Testis (tissue), 3 donors: Measurements from ENCODE around the gene PLA2G4A. TPM values are rescaled to one million over a fixed set of nuclear protein-coding genes. Genes with fewer than 3 reads are reported as not detected.

ENCODE experiments used
- DNase-seq: peaks from one replicate; pipeline ENCODE4 v3.0.0-alpha.2; 2019
- H3K27ac ChIP-seq, 2 donors: fragments of 200-600 bp; sonication (generic); one replicate each; pipeline ENCODE4 v1.5.1; 2019
- H3K27me3 ChIP-seq: fragments of 200-600 bp; sonication (generic); one replicate; pipeline ENCODE4 v1.5.1; 2019
- H3K36me3 ChIP-seq: fragments of 200-600 bp; sonication (generic); one replicate; pipeline ENCODE4 v1.5.1; 2017; ENCODE audit warnings: low read depth; ENCODE audit errors: missing control alignments
- H3K4me1 ChIP-seq: fragments of 200-600 bp; sonication (generic); one replicate; pipeline ENCODE4 v1.5.1; 2019
- H3K4me3 ChIP-seq, 2 donors: fragments of 200-600 bp; sonication (generic); one replicate each; pipeline ENCODE4 v1.5.1; 2017 to 2019
- H3K9me3 ChIP-seq: fragments of 200-600 bp; sonication (generic); one replicate; pipeline ENCODE4 v1.5.1; 2017
- CTCF ChIP-seq, 3 experiments: fragments of 450-650 bp in 2 of 3; fragments of 200-600 bp in 1 of 3; sonication (generic) in 1 of 3; IDR thresholded peaks; one replicate each; pipeline ENCODE4 v1.5.1; 2016 to 2019; ENCODE audit warnings: antibody characterized with exemption in 3 of 3, mild to moderate bottlenecking in 2 of 3, moderate library complexity in 1 of 3
- POLR2A ChIP-seq: fragments of 450-650 bp; IDR thresholded peaks from one replicate; pipeline ENCODE4 v1.6.1; 2017; ENCODE audit warnings: antibody characterized with exemption, mild to moderate bottlenecking, moderate library complexity
- WGBS, 2 donors: methylation state at CpG; one replicate each; pipeline ENCODE4 v1.1.5; 2018; 5-methylcytosine and 5-hydroxymethylcytosine counted together
- intact Hi-C: fragments of 100-400 bp; cut with DNase I; formaldehyde crosslinking; loops from one replicate; pipeline ENCODE4 v1.15.1; 2023; ENCODE audit warnings: low total_unique reads
- polyA plus RNA-seq: library from polyadenylated mRNA; stranded (reverse); fragments of 350-450 nt; fragmentation: Illumina TruSeq; extraction: RNeasy Lipid Tissue Mini Kit (QIAGEN cat#74804); gene quantifications from one replicate; pipeline ENCODE4 v1.2.3, GENCODE V29; 2014; ENCODE audit warnings: low read depth, low replicate concordance; ENCODE audit not compliant: insufficient read depth
- total RNA-seq, 2 donors: library from RNA; depleted of rRNA; stranded (reverse); fragments of >200 nt; gene quantifications; one replicate each; pipeline ENCODE4 v1.2.3, GENCODE V29; 2016

PLA2G4A gene
- total and polyA plus RNA-seq, 3 donors from 2014 or later, result 4.9 to 6.4 (median 6.4) TPM

GRCh38 chr1:187032316-187032981, 203.7 kb downstream of the PLA2G4A start:
- TF ChIP-seq CTCF (IDR thresholded peaks at IDR 0.05), result no peak
- TF ChIP-seq POLR2A, result no peak
- no peaks in the 10 kb centered on the region for H3K27me3 ChIP-seq
- no peak overlapping the region for H3K27ac ChIP-seq
- intact Hi-C loops, result no loop called here
- H3K4me1 ChIP-seq, result no peaks in the 10 kb centered on the region
- no peak for DNase-seq
- no peak overlapping the region for H3K4me3 ChIP-seq
- no peaks in the 10 kb centered on the region for H3K36me3 ChIP-seq
- H3K9me3 ChIP-seq, result no peaks in the 10 kb centered on the region
- WGBS, 2 donors, result 80 to 86% methylated on average over 4 of the region's 4 CpGs

- Histone ChIP-seq H3K36me3 (no peaks in the 10 kb centered on the region), H3K27me3 (no peaks in the 10 kb centered on the region), H3K27ac (no peak overlapping the region), H3K4me1 (no peaks in the 10 kb centered on the region), H3K9me3 (no peaks in the 10 kb centered on the region), H3K4me3 (no peak overlapping the region)
- intact Hi-C loops, result no loop called here
- no peak for TF ChIP-seq POLR2A
- no peak for TF ChIP-seq CTCF (IDR thresholded peaks at IDR 0.05)
- 92% methylated on average over 4 of the region's 4 CpGs for WGBS, 2 donors
- DNase-seq, result no peak
Observed at GRCh38 chr1:187032982-187033692, 204.4 kb downstream of the PLA2G4A start.

- TF ChIP-seq CTCF (IDR thresholded peaks at IDR 0.05) (no peak), POLR2A (no peak)
- 84 to 88% methylated on average over 4 of the region's 4 CpGs for WGBS, 2 donors
- Histone ChIP-seq H3K4me3 (no peak overlapping the region), H3K9me3 (no peaks in the 10 kb centered on the region), H3K36me3 (no peaks in the 10 kb centered on the region), H3K27ac (no peak overlapping the region), H3K4me1 (no peaks in the 10 kb centered on the region), H3K27me3 (no peaks in the 10 kb centered on the region)
- intact Hi-C loops, result no loop called here
- no peak for DNase-seq
Observed at GRCh38 chr1:187033693-187034390, 205.1 kb downstream of the PLA2G4A start.

- Histone ChIP-seq H3K4me3 (no peak overlapping the region), H3K36me3 (no peaks in the 10 kb centered on the region), H3K27ac (no peak overlapping the region), H3K9me3 (no peaks in the 10 kb centered on the region), H3K27me3 (no peaks in the 10 kb centered on the region), H3K4me1 (no peaks in the 10 kb centered on the region)
- DNase-seq, result no peak
- TF ChIP-seq CTCF (IDR thresholded peaks at IDR 0.05) (no peak), POLR2A (no peak)
- intact Hi-C loops, result no loop called here
Observed at GRCh38 chr1:187034501-187034900, 205.8 kb downstream of the PLA2G4A start.
